Right atrium auricular region (tissue), 2 donors: Measurements from ENCODE around the gene PYDC2. TPM values are rescaled to one million over a fixed set of nuclear protein-coding genes. Genes with fewer than 3 reads are reported as not detected.

Experiments used
- DNase-seq: peaks from one replicate; pipeline ENCODE4 v3.0.0-alpha.2; 2019; ENCODE audit warnings: low spot score
- H3K27ac ChIP-seq, 2 donors: fragments of 200-600 bp; sonication (generic); 1 replicate in 1 of 2; 2 replicates in 1 of 2; pipeline ENCODE4 v1.5.1; 2016 to 2019
- H3K27me3 ChIP-seq, 2 donors: fragments of 200-600 bp; sonication (generic); one replicate each; pipeline versions ENCODE4 v1.5.1 to v1.6.0; 2017 to 2019
- H3K36me3 ChIP-seq: fragments of 200-600 bp; sonication (generic); one replicate; pipeline ENCODE4 v1.5.1; 2016
- H3K4me1 ChIP-seq, 2 donors: fragments of 200-600 bp; sonication (generic); one replicate each; pipeline versions ENCODE4 v1.5.1 to v1.6.0; 2017 to 2019
- H3K4me3 ChIP-seq, 2 donors: fragments of 200-600 bp; sonication (generic); 1 replicate in 1 of 2; 2 replicates in 1 of 2; pipeline ENCODE4 v1.5.1; 2017 to 2019; ENCODE audit warnings: mild to moderate bottlenecking in 1 of 2, moderate library complexity in 1 of 2
- H3K9me3 ChIP-seq, 2 donors: fragments of 200-600 bp; sonication (generic); one replicate each; pipeline ENCODE4 v1.5.1; 2019
- CTCF ChIP-seq, 2 donors: fragments of 200-600 bp; sonication (generic); IDR thresholded peaks; one replicate each; pipeline ENCODE4 v1.5.1; 2019; ENCODE audit warnings: antibody characterized with exemption in 2 of 2
- total RNA-seq, 2 donors: library from RNA; depleted of rRNA; stranded (reverse); fragments of >200 nt; gene quantifications; one replicate each; pipeline ENCODE4 v1.1.0, GENCODE V29; 2016

PYDC2 gene
- total RNA-seq, 2 donors from 2014 or later, result not detected

DNA sequence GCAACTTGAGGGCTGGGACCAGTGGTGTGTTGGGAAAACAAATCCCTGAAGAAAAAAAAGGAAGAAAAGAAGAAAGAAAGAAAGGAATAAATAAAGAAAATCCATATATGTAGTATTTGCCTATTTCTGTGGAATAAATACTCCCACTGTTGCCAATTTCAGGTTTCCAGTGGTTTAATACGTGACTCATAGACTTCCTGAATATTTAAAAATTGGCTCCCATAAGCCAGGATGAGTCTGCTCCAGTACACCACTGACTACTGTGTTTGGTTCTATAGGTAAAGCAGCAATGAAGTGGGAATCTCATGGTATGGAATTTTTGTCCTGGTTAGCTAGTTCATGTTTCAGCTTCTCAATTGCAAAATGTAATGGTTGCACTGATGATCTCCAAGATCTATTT lies 31.6 kb downstream of the PYDC2 start:
- H3K27me3 ChIP-seq, result no peaks in the 10 kb centered on the region
- no peaks in the 10 kb centered on the region for H3K9me3 ChIP-seq
- no peak overlapping the region for H3K27ac ChIP-seq
- no peaks in the 10 kb centered on the region for H3K36me3 ChIP-seq
- no peak for DNase-seq
- no peak overlapping the region for H3K4me3 ChIP-seq
- no peaks in the 10 kb centered on the region for H3K4me1 ChIP-seq
- TF ChIP-seq CTCF (IDR thresholded peaks at IDR 0.05), result no peak

DNA sequence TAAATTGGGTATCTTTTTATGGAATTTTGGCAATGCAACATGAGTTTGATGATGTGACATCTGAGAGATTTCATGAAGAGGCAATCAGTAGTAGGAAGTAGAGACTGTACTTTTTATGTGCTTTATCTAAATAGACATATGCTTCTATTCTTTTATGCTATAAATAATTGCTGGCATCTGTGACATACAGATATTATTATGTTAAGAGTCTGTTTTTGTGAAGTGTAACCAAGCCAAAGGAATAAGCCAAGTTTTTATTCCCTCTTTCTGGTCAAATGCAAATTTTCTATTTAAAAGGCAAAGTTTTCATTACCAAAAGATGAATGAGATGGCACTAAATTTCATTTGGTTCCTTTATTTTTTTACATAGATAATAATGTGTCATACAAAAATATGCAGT lies 32.4 kb downstream of the PYDC2 start:
- no peaks in the 10 kb centered on the region for H3K4me1 ChIP-seq
- no peaks in the 10 kb centered on the region for H3K36me3 ChIP-seq
- no peak overlapping the region for H3K4me3 ChIP-seq
- TF ChIP-seq CTCF (IDR thresholded peaks at IDR 0.05), result no peak
- H3K9me3 ChIP-seq, result no peaks in the 10 kb centered on the region
- no peak for DNase-seq
- no peaks in the 10 kb centered on the region for H3K27me3 ChIP-seq
- H3K27ac ChIP-seq, result no peak overlapping the region

GRCh38 chr3:191499307-191500080 lies 38.5 kb downstream of the PYDC2 start:
- Histone ChIP-seq H3K36me3 (no peaks in the 10 kb centered on the region), H3K9me3 (no peaks in the 10 kb centered on the region), H3K27me3 (no peaks in the 10 kb centered on the region), H3K4me3 (peak overlapping the region in 1 of 2 donors; percentile 24), H3K27ac (no peak overlapping the region), H3K4me1 (peaks cover 0 to 10% of the 10 kb centered on the region in 2 donors)
- TF ChIP-seq CTCF (IDR thresholded peaks at IDR 0.05), result no peak
- DNase-seq, result no peak

- TF ChIP-seq CTCF (IDR thresholded peaks at IDR 0.05), result no peak
Measured at GRCh38 chr3:191500892-191501291, 39.9 kb downstream of the PYDC2 start.

DNA sequence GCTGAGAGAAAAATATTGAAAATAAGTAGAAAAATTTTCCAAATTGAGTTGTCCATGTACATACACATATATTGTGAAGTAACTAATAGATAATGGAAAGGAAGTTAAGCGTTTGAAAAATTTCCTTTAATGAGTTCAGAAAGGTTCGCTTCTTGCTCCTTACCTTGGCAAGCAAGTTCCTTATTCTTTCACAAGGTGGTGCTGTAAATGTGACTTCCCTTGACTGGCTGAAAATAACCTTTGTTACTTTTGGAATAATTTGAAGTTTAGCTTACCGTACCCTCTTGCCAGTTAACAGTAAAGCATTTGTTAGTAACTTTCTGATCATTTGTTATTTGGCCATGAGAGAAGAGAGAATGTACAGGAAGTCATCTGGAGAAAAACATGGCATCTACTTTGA lies 41.6 kb downstream of the PYDC2 start:
- Histone ChIP-seq H3K9me3 (no peaks in the 10 kb centered on the region), H3K36me3 (no peaks in the 10 kb centered on the region), H3K4me3 (no peak overlapping the region), H3K27me3 (no peaks in the 10 kb centered on the region), H3K4me1 (peaks cover 0 to 10% of the 10 kb centered on the region in 2 donors), H3K27ac (no peak overlapping the region)
- no peak for TF ChIP-seq CTCF (IDR thresholded peaks at IDR 0.05)
- no peak for DNase-seq

More at GRCh38 chr3:191500892-191501291, 39.9 kb downstream of the PYDC2 start:
- H3K27ac ChIP-seq, result no peak overlapping the region
- no peaks in the 10 kb centered on the region for H3K27me3 ChIP-seq
- no peaks in the 10 kb centered on the region for H3K36me3 ChIP-seq
- H3K4me3 ChIP-seq, result no peak overlapping the region
- H3K9me3 ChIP-seq, result no peaks in the 10 kb centered on the region
- DNase-seq, result no peak
- peaks cover 0 to 10% of the 10 kb centered on the region in 2 donors for H3K4me1 ChIP-seq

GRCh38 chr3:191509078-191509477 lies 48.1 kb downstream of the PYDC2 start:
- H3K27me3 ChIP-seq, result no peaks in the 10 kb centered on the region
- H3K4me1 ChIP-seq, result no peaks in the 10 kb centered on the region
- TF ChIP-seq CTCF (IDR thresholded peaks at IDR 0.05), result no peak
- H3K27ac ChIP-seq, result no peak overlapping the region
- no peaks in the 10 kb centered on the region for H3K36me3 ChIP-seq
- no peak overlapping the region for H3K4me3 ChIP-seq
- no peak for DNase-seq
- no peaks in the 10 kb centered on the region for H3K9me3 ChIP-seq
